DMS79 treated with DMSO at 0.1 percent for 48 hours (cell line): Measurements from ENCODE around the gene DOCK10.

Experiments used
- DNase-seq: peaks from one replicate; lab custom pipeline; 2025; lab: John Stamatoyannopoulos, UW

The DOCK10 gene

GRCh38 chr2:224835405-224835804 lies 206.9 kb downstream of the DOCK10 start:
- DNase-seq: no peak

- no peak for DNase-seq
Measured at GRCh38 chr2:224833986-224834385, 208.3 kb downstream of the DOCK10 start.

- DNase-seq: no peak
Measured at GRCh38 chr2:224832207-224832606, 210.1 kb downstream of the DOCK10 start.

GRCh38 chr2:224831530-224831929 lies 210.7 kb downstream of the DOCK10 start:
- no peak for DNase-seq

GRCh38 chr2:224820283-224820991 lies 221.8 kb downstream of the DOCK10 start:
- DNase-seq: no peak

- no peak for DNase-seq
Measured at GRCh38 chr2:224819075-224819474, 223.2 kb downstream of the DOCK10 start.

GRCh38 chr2:224817676-224818075 lies 224.6 kb downstream of the DOCK10 start:
- no peak for DNase-seq

GRCh38 chr2:224816816-224817215 lies 225.5 kb downstream of the DOCK10 start:
- no peak for DNase-seq

- no peak for DNase-seq
Measured at GRCh38 chr2:224813578-224813977, 228.7 kb downstream of the DOCK10 start.

- DNase-seq: no peak
Measured at GRCh38 chr2:224807153-224807964, 234.9 kb downstream of the DOCK10 start.

GRCh38 chr2:224803930-224804329 lies 238.3 kb downstream of the DOCK10 start:
- no peak for DNase-seq

GRCh38 chr2:224802407-224802806 lies 239.9 kb downstream of the DOCK10 start:
- no peak for DNase-seq

- DNase-seq: no peak
Measured at GRCh38 chr2:224801360-224801759, 240.9 kb downstream of the DOCK10 start.

- no peak for DNase-seq
Measured at GRCh38 chr2:224799691-224800090, 242.6 kb downstream of the DOCK10 start.

- DNase-seq: no peak
Measured at GRCh38 chr2:224798180-224798579, 244.1 kb downstream of the DOCK10 start.

GRCh38 chr2:224796695-224797305 lies 245.5 kb downstream of the DOCK10 start:
- DNase-seq: peak; percentile 8

- no peak for DNase-seq
Measured at GRCh38 chr2:224793946-224794345, 248.3 kb downstream of the DOCK10 start.

- DNase-seq: no peak
Measured at GRCh38 chr2:224786848-224787247, 255.4 kb downstream of the DOCK10 start.

GRCh38 chr2:224781400-224781799 lies 260.9 kb downstream of the DOCK10 start:
- no peak for DNase-seq

GRCh38 chr2:224780823-224781222 lies 261.4 kb downstream of the DOCK10 start:
- no peak for DNase-seq

GRCh38 chr2:224780106-224780505 lies 262.2 kb downstream of the DOCK10 start:
- DNase-seq: no peak

- peak; percentile 5 for DNase-seq
Measured at GRCh38 chr2:224778474-224778877, 263.8 kb downstream of the DOCK10 start.

- no peak for DNase-seq
Measured at GRCh38 chr2:224777559-224777930, 264.7 kb downstream of the DOCK10 start.
